ENCODE data around the gene SWI5. TPM values are rescaled to one million over a fixed set of nuclear protein-coding genes. Genes with fewer than 3 reads are reported as not detected.
A peak's percentile ranks its signal among the peaks of the same experiment; 100 is the strongest.
"Not testable (repeated sequence)": the region's sequence is repeated elsewhere in the genome, so short reads cannot be mapped to it uniquely, and the experiment has no call there.

SWI5 gene
- total RNA-seq, 4 donors from 2014 or later: 7.8 to 20.8 (median 20.8) TPM; not detected in 1

GRCh38 chr9:128276574-128277270, 646 bp downstream of the SWI5 start:
- Histone ChIP-seq H3K4me1 (peaks cover 10 to 27% (median 25%) of the 10 kb centered on the region in 4 donors), H3K36me3 (peaks cover 0 to 9% (median 7%) of the 10 kb centered on the region in 4 donors), H3K9me3 (no peaks in the 10 kb centered on the region), H3K27ac (peak overlapping the region; percentile 84 to 93 (median 90)), H3K27me3 (no peaks in the 10 kb centered on the region), H3K4me3 (peak overlapping the region; percentile 61 to 95 (median 90))
- TF ChIP-seq, protein P1, sequence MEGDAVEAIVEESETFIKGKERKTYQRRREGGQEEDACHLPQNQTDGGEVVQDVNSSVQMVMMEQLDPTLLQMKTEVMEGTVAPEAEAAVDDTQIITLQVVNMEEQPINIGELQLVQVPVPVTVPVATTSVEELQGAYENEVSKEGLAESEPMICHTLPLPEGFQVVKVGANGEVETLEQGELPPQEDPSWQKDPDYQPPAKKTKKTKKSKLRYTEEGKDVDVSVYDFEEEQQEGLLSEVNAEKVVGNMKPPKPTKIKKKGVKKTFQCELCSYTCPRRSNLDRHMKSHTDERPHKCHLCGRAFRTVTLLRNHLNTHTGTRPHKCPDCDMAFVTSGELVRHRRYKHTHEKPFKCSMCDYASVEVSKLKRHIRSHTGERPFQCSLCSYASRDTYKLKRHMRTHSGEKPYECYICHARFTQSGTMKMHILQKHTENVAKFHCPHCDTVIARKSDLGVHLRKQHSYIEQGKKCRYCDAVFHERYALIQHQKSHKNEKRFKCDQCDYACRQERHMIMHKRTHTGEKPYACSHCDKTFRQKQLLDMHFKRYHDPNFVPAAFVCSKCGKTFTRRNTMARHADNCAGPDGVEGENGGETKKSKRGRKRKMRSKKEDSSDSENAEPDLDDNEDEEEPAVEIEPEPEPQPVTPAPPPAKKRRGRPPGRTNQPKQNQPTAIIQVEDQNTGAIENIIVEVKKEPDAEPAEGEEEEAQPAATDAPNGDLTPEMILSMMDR (IDR thresholded peaks at IDR 0.05): no peak
- TF ChIP-seq EP300 (IDR thresholded peaks at IDR 0.05; ENCODE audit: low read depth) (no peak), POLR2A (IDR thresholded peaks at IDR 0.05) (no peak), POLR2AphosphoS5 (IDR thresholded peaks at IDR 0.05) (no peak)
- in situ Hi-C loops (cut with MboI; ENCODE audit: low pct_ligation_motif_present in 1 of 4, low pct_unique_long_range_greater_than_20kb in 1 of 4, low sequenced_read_pairs in 3 of 4): no loop called here
- intact Hi-C loops (cut with DNase I; ENCODE audit: low total_unique reads): no loop called here
- 3 to 16% methylated on average over 15 to 23 of the region's 23 CpGs for WGBS, 2 donors (ENCODE audit: low coverage in 1 of 2)
- DNase-seq: no peak

- H3K27ac ChIP-seq; H3K4me3 ChIP-seq; H3K9me3 ChIP-seq; in situ Hi-C loops (cut with MboI; ENCODE audit: low pct_ligation_motif_present in 1 of 4, low pct_unique_long_range_greater_than_20kb in 1 of 4, low sequenced_read_pairs in 3 of 4); H3K36me3 ChIP-seq; H3K27me3 ChIP-seq; DNase-seq; intact Hi-C loops (cut with DNase I; ENCODE audit: low total_unique reads): not testable (repeated sequence)
- 83 to 85% methylated on average over 8 to 22 of the region's 22 CpGs for WGBS, 2 donors (ENCODE audit: low coverage in 1 of 2)
- H3K4me1 ChIP-seq: peaks cover 10 to 21% (median 20%) of the 10 kb centered on the region in 4 donors
Observed at GRCh38 chr9:128279088-128280073, 3.3 kb downstream of the SWI5 start.

DNA sequence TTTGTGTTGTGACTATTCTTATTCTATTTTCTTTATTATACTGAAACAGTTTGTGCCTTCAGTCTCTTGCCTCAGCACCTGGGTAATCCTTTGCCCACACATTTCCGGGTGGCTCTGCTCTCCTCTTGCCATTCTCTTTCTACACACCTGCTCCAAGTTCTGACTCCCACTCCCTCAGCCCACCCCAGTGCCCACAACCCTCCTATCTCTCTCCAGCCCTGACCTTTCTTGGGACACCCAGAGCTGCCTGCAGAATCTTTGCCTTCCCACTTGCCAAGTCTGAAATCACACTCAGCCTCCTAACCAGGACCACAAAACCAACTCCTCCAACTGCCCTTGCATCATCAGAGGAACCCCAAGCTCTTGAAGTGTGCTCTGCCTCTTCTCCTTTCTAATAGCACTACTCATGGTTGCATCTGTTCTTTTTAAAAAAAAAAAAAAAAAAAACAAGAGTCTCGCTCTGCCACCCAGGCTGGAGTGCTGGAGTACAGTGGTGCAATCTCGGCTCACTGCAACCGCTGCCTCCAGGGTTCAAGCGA, 4.1 kb downstream of the SWI5 start:
- Histone ChIP-seq H3K27me3 (no peaks in the 10 kb centered on the region), H3K4me1 (peaks cover 10 to 13% (median 12%) of the 10 kb centered on the region in 4 donors), H3K27ac (no peak overlapping the region), H3K36me3 (no peaks in the 10 kb centered on the region), H3K4me3 (no peak overlapping the region), H3K9me3 (no peaks in the 10 kb centered on the region)
- DNase-seq: no peak
- in situ Hi-C loops (cut with MboI; ENCODE audit: low pct_ligation_motif_present in 1 of 4, low pct_unique_long_range_greater_than_20kb in 1 of 4, low sequenced_read_pairs in 3 of 4) (no loop called here), intact Hi-C loops (cut with DNase I; ENCODE audit: low total_unique reads) (no loop called here)
- TF ChIP-seq POLR2A (IDR thresholded peaks at IDR 0.05) (no peak), POLR2AphosphoS5 (IDR thresholded peaks at IDR 0.05) (no peak), EP300 (IDR thresholded peaks at IDR 0.05; ENCODE audit: low read depth) (no peak)
- TF ChIP-seq, protein P1 (IDR thresholded peaks at IDR 0.05): no peak
- WGBS, 2 donors (ENCODE audit: low coverage in 1 of 2): 95 to 100% methylated on average over 3 to 5 of the region's 5 CpGs

DNA sequence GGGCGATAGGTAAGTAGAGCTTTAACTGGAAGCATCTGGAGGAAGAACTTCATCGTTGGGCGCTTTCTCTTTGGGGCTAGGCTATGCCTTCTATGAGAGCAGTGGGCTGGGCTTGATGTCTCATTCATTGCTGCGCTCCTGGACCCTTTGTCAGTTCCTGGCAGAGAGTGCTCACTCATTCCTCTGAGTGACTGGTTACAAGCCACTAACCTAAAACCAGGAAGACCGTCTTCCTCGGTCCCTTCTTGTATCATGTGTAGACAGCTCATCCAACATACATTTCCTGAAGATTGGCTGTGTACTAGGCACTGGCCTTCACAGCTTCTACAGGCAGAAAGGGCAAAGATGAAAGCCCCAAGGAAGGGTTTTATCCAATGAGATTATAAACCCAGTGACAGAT, 6.4 kb downstream of the SWI5 start:
- no peak overlapping the region for H3K4me3 ChIP-seq
- peaks cover under 1 to 2% (median under 1%) of the 10 kb centered on the region in 4 donors for H3K4me1 ChIP-seq
- intact Hi-C loops (cut with DNase I; ENCODE audit: low total_unique reads) (no loop called here), in situ Hi-C loops (cut with MboI; ENCODE audit: low pct_ligation_motif_present in 1 of 4, low pct_unique_long_range_greater_than_20kb in 1 of 4, low sequenced_read_pairs in 3 of 4) (no loop called here)
- no peak overlapping the region for H3K27ac ChIP-seq
- no peaks in the 10 kb centered on the region for H3K9me3 ChIP-seq
- no peak for TF ChIP-seq EP300 (IDR thresholded peaks at IDR 0.05; ENCODE audit: low read depth)
- no peak for TF ChIP-seq POLR2AphosphoS5 (IDR thresholded peaks at IDR 0.05)
- TF ChIP-seq POLR2A (IDR thresholded peaks at IDR 0.05): no peak
- TF ChIP-seq, protein P1 (IDR thresholded peaks at IDR 0.05): no peak
- 96% methylated on average over 3 to 6 of the region's 6 CpGs for WGBS, 2 donors (ENCODE audit: low coverage in 1 of 2)
- DNase-seq: no peak
- H3K27me3 ChIP-seq: no peaks in the 10 kb centered on the region
- H3K36me3 ChIP-seq: peaks cover 0 to 8% (median 0%) of the 10 kb centered on the region in 4 donors

All from transverse colon (tissue), 4 donors.